Measurements from ENCODE around the gene FAM131A.

DNA sequence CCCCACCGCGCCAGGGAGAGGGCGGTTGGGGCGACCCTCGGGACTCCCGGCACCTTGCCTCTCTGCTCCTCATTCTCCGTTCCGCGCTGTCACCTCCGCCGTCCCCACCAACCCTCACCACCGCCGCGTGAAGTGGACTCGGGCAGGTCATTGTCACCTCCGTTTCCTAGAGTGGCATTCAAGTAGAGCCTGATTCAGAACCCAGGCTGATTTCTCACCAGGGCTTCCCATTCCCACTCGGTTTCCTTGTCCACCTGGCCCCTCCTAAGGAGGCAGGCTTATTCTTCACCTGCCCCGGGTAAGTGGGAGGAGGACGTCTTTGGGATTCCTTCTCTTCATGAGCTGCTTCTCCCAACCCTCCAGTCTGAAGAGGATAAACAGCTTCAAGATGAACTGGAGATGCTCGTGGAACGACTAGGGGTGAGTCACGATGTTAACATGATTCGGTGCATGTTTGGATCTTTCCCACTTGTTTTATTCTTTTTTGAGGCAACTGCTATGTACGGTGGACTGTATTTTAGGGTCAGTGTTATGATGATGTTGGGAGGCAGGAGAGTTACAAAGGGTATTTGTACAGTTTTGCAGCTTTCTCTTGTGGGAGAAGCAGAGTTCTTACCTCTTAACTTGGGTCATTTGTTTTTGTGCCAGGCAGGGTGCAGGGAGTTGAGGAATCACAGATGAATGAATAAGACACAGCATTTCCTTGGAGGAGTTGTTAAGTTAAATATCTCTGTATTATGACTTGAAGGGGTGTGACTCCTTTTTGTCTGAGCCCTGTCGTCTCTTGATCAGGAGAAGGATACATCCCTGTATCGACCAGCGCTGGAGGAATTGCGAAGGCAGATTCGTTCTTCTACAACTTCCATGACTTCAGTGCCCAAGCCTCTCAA, 37.7 kb upstream of the FAM131A start:
- TF ChIP-seq, protein P1, sequence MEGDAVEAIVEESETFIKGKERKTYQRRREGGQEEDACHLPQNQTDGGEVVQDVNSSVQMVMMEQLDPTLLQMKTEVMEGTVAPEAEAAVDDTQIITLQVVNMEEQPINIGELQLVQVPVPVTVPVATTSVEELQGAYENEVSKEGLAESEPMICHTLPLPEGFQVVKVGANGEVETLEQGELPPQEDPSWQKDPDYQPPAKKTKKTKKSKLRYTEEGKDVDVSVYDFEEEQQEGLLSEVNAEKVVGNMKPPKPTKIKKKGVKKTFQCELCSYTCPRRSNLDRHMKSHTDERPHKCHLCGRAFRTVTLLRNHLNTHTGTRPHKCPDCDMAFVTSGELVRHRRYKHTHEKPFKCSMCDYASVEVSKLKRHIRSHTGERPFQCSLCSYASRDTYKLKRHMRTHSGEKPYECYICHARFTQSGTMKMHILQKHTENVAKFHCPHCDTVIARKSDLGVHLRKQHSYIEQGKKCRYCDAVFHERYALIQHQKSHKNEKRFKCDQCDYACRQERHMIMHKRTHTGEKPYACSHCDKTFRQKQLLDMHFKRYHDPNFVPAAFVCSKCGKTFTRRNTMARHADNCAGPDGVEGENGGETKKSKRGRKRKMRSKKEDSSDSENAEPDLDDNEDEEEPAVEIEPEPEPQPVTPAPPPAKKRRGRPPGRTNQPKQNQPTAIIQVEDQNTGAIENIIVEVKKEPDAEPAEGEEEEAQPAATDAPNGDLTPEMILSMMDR (IDR thresholded peaks at IDR 0.05), result no peak
- TF ChIP-seq POLR2A (IDR thresholded peaks at IDR 0.05) (no peak), POLR2AphosphoS5 (IDR thresholded peaks at IDR 0.05) (no peak), EP300 (IDR thresholded peaks at IDR 0.05) (no peak)

Measured in upper lobe of left lung (tissue), 4 donors.